Measurements from ENCODE around the gene TRAF1.

TRAF1 gene

GRCh38 chr9:120885958-120886357, 40.6 kb downstream of the TRAF1 start:
- no peak for DNase-seq

DNA sequence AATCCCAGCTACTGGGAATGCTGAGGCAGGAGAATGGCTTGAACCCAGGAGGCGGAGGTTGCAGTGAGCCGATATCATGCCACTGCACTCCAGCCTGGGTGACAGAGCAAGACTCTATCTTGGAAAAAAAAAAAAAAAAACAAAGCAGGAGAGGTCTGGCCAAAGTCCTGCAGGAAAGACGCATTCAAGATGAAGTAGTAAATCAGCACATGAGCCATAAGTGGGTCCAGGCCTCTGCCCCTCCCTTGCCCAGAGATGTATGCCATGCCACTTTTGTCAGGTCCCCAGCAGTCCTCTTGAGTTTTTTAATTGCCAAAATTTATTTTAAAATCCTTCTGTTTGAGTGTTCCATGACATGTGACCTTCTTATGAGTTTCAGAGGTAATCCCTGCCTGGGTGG, 41.1 kb downstream of the TRAF1 start:
- DNase-seq = no peak

DNA sequence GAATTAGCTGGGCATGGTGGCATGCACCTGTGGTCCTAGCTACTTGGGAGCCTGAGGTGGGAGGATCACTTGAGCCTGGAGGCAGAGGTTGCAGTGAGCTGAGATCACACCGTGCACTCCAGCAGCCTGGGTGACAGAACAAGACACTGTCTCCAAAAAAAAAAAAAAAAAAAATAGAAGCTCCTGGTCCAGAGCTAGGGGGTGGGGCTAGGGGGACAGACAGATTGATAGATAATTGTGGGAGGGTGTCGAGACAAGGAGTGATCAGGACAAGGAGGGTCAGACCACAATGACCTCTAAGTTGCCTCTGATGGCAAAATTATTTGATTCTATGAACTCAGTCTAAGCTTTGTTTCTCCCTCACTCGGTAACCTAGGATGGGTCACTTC, 43.0 kb downstream of the TRAF1 start:
- no peak for DNase-seq

GRCh38 chr9:120882935-120883607, 43.5 kb downstream of the TRAF1 start:
- no peak for DNase-seq

GRCh38 chr9:120879446-120879845, 47.1 kb downstream of the TRAF1 start:
- no peak for DNase-seq

DNA sequence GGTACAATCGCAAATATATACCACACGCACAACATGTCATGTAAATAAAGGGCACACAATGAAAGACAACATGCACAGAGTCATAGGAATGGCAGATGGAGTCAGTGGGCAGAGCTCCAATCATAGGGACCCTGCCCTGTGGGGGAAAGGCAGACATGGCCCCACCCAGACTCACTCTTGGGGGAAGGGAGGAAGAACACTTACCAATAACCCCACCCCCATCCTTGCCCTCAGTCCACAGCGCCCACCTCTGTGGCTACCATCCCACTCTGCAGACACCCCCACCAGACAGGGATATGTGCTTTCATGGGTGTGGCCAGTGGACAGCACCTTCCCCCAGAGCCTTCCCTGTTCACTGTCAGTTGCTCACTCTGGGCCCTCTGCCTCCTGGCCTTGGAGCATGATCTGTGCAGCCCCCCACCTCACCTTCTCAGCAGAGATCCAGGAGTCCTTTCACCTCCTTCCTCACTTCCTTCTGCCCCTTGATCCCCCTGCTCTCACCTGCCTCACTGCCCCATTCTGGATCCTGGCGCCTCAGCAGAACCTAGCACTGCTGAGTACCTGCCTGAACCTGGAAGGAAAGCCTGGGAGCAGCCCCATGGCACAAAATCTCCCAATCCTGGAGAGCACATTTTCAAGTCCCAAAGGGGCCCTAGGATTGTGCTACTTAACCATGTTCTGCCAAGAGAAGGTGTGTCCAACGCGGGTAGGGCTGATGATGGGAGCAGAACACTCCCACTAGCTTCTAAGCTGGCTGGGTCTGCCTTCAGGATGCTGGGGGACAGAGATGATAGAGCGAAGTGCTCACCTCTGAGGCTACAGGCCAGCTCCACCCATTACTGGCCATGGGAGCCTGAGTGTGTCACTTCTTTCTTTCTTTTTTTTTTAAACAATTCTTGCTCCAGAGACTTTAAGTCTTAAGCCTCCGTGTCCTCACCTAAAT, 48.1 kb downstream of the TRAF1 start:
- no peak for DNase-seq

DNA sequence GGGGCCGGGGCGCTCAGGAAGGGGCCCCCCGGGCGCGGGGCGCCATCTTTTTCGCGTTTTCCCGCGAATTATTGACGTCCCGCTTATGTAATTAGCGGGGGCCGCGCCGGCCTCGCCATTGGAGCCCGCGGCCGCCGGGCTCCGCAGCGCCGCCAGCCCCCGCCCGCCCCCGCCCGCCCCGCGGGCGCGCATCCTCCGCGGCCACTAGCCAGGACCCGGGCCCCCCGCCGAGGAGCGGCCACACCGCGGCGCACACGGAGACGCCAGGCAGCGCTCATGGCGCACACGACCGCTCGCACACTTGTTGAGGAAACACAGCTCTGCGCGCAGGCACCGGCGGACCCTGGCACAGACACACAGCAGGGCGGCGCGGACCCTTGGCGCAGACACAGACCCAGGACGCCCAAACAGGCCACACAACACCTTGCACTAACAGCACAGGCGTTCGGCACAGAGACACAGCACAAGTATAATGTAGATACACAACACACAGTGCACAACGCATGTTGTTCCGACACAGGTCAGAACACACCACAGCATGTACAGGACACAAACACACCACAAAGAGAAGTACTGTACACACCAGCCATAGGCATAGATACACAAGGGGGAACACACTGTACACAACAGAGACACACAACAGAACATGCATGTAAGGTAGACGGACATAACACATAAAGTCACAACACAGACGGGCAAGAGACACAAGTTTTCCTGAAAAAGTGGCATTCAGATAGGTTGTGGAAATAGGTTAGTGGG, 49.1 kb downstream of the TRAF1 start:
- DNase-seq = peak; percentile 69

- DNase-seq = no peak
Observed at GRCh38 chr9:120876842-120877240, 49.8 kb downstream of the TRAF1 start, which contains the start of gene PHF19. Gene PHF19, minus strand, starts transcription at chr9:120877188. Its CDS starts 2,447 bp downstream, at chr9:120874741.

DNA sequence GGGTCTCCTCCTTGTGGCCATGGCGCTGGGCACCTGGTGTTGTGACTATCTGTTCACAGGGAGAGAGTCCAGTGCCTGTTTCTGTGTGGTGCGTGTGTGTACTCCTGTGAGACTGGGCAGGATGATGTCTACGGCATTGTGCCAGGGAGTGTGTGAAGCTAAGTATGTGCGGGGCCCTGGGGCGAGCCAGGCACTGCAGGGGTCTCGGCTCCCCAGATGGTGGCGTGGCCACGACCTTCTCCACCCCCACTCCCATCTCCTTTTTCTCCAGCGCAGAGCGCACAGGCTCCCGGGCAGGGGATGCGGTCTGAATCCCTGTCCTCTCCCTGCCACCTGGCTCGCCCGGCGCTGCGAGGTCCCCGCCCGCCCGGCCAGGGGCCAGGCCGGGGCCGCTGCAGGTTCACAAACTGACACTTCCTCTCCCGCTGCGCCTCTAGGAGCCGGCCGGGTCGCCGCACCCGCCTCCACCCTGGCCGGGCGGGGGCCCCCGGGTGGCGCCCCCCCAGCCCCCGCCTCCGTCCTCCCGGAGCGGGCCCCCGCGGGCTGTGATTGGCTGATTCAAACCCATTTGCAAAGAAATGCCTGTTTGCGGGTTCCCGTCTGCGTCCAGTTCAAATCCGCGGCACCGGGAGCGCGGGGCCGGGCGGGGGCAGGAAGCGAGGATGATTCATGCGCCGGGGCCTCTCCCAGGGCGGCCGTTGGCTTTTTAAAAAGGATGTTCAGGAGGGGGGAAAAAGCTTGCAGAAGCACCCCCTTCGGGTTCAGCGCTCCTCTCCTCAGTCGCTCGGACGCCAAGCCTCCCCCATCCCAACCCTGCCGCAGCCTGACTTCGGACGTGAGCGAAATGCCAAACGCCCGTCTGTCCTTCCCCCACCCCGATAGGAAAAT, 50.4 kb downstream of the TRAF1 start:
- DNase-seq = peak; percentile 91

DNA sequence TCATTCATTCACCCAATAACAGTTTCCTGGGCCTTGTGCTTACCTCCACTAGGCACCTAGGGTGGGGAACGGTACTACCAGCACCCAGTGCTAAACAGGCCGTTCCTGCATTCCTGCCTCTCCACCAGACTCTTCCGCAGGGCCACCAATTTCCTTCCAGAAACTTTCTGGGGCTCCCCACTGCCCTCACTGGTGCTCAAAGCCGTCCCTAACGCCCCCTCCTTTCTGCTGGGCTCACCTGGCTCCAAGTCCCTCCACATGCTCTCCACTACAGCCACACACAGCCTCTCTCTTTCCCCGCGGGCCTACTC, 51.0 kb downstream of the TRAF1 start:
- DNase-seq = no peak

GRCh38 chr9:120875195-120875565, 51.4 kb downstream of the TRAF1 start:
- DNase-seq = no peak

DNA sequence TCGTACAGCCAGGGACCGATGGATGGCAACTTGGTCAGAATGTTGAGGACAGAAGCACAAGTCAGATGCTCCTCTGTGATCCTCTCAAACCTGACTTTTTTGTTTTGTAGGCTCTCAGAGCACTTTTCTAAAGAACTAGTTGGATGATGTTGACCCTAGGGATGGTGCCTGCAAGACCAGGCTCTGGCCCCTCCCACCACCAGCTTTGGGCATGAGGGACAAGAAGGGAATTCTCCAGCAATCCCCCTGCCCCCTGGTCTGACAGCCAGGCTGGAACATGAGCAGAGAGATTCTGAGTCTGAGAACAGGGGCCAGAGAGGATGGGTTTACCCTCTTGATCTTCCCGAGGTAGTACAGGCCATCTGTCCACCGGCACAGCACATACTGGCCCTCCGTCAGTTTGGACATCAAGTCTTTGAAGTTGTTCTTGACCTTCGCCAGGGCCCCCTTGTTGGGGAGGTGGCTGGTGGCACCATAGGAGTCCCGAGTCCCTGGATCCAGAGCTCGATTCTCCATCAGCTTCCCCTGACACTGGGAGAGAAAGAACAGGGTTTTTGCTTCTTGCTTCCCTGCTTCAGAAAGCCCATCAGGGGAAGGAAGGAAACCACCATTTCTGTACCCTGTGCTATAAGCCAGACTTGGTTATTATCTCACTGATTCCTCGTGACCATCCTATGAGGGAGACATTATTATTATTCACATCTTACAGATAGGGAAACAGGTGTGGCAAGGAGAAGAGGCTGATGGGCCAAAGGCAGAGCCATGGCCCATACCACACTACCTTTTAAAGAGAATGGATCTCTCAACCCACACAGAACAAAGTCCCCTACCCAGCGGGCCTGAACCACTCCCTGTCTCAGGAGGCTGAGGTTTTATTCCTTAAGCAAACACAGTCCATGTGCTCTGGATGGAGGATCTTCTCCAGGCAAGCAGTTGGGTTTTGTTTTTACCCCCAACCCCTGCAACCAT, 52.1 kb downstream of the TRAF1 start:
- no peak for DNase-seq

DNA sequence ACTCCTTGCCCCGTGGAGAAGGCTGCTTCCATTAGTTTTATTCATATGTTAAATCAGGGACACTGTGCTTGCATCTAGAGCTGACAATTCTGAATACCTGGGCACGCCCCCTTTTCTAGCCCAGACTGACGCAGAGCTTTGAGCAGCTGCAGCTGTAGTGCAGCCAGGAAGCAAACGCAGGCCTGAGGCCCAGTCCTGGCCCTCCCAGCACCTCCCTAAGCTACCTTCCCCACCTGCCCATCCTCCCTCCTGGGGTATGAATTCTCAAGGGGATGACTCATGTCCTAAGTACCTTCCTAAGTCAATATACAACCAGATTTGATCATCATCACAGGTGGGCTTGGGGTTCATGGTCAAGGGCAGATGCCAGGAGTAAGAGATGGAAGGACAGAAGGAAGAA, 53.1 kb downstream of the TRAF1 start:
- no peak for DNase-seq

DNA sequence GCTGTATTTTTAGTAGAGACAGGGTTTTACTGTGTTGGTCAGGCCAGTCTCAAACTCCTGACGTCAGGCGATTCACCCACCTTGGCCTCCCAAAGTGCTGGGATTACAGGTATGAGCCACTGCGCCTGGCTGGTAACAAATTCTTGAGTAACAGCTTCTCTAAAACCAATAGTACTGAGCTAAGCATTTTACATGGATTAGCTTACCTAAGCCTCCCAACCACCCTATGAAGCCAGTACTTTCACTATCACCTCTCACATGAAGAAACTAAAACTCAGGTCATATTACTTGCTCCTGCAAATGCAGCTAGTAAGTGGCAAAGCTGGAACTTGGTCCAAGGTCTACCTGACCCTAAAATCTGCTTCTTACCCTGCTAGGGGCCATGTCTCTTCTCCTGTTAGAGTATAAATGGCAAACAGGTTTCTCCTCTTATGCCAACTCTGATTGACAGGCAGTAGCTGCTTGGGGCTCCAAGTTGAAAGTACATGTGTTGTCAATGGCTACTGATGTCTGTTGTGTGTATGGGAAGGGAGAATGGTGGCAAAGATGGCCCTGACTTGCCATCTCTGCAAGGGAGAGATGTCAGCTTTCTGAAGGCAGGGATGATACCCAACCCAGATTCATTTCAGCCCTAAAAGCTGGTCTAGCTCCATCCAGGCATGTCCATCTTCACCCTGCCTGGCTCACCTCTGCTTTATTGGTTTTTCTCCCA, 53.6 kb downstream of the TRAF1 start:
- DNase-seq = no peak

DNA sequence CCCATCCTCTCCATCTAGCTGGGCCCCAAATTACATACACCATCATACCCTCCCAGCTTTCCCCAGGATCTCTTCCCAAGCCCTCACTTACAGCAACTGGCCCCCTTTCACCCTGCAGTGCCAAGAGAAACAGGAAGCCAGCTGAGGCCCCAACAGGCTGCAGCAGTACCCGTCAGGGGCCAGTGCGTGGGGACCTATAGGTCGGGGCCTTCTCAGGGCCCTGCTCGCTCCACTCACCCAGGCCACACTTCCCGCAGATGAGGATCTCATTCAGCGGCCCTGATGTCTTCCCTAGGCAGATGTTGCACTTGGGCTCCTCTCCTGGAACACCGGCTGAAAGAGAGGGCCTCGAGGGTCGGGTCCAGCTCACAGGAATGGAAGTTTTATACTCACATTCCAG, 56.4 kb downstream of the TRAF1 start:
- no peak for DNase-seq

DNA sequence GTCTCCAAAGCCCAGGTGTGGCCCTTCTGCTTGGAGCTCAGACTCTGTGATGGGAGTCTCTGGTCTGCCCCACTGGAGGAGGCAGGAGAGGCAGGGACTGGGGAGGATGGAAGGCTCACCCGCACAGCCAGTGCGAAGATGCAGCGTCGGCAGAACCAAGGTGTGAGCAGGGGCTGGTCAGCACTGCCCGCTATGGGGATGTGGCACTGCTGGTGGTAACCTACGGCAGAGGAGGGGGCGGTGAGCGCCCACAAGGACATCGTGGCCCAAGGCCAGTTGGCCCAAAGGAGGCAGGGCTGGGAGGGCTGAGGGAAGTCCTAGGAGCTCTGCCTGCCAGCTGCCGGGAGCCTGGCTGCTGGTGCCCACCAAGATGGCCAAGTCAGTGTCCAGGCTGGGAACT, 56.9 kb downstream of the TRAF1 start:
- DNase-seq = no peak

- DNase-seq = no peak
Observed at GRCh38 chr9:120869360-120869687, 57.3 kb downstream of the TRAF1 start.

DNA sequence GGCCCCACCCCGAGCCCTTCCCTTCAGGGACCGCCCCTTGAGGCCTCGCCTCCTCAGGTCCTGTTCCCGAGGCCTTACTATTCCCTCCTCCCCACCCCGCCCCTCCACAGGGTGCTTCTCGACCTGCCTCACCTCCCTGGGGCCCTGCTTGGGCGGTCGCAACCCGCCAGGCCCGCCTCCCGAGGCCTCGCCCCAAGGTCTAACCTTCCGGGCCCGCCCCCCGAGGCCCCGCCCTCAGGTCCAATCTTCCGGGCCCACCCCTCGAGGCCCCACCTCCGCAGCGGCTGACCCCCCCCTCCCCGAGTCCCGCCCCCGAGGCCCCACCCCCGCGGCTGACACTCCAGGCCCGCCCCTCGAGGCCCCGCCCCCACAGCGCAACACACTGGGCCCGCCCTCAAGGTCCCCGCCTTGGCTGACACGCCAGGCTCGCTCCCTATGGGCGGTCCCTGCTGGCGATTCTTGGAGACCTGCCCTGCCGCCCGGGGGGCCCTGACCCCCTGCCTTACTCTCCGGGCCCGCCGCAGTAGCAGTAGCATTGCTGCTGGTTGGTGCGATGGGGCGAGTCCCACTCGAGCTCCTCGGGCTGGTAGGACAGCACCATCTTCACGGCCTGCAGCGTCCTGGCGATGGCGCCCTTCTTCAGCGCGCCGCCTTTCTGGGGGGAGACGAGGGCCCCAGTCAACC, 57.8 kb downstream of the TRAF1 start:
- DNase-seq = peak; percentile 96

- no peak for DNase-seq
Observed at GRCh38 chr9:120868339-120868675, 58.3 kb downstream of the TRAF1 start.

GRCh38 chr9:120867676-120868338, 58.8 kb downstream of the TRAF1 start:
- no peak for DNase-seq
